Cardiac fibroblast (primary cell): ENCODE results near the gene CFAP52.
A peak's percentile ranks its signal among the peaks of the same experiment; 100 is the strongest.

ENCODE experiments used
- DNase-seq, 2 donors: peaks; one replicate each; pipeline versions ENCODE4 v3.0.0 to v3.0.0-alpha.2; 2010; ENCODE audit warnings: low read depth in 2 of 2
- H3K4me3 ChIP-seq, 2 donors: replicated peaks in 1 of 2; 1 replicate in 1 of 2; 2 replicates in 1 of 2; pipeline ENCODE4 v1.5.1; 2011; ENCODE audit warnings: low read depth in 2 of 2, low read length in 2 of 2, mild to moderate bottlenecking in 2 of 2, moderate library complexity in 1 of 2
- CTCF ChIP-seq: IDR thresholded peaks from one replicate; pipeline ENCODE4 v1.5.1; 2011; ENCODE audit warnings: low read depth, mild to moderate bottlenecking, low read length, inconsistent platforms

Gene CFAP52

DNA sequence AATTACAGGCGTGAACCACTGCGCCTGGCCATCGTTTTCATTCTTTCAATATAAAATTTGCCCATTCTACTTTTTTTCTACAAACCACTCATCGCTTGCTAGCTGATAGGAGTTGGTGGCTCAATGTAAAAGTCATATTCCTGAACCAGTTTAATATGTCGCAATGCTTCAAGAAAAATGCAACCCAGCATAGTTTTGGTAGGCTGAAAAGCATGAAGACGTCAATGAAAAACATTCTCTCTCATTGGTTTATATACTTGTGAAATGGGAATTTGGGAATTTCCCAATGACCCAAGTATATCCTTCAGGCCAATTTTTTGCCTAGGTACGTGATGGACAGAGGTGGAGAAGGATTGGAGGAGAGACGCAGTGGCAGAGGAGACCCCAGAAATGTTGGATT is 95.8 kb downstream of the CFAP52 start:
- TF ChIP-seq CTCF: no peak

DNA sequence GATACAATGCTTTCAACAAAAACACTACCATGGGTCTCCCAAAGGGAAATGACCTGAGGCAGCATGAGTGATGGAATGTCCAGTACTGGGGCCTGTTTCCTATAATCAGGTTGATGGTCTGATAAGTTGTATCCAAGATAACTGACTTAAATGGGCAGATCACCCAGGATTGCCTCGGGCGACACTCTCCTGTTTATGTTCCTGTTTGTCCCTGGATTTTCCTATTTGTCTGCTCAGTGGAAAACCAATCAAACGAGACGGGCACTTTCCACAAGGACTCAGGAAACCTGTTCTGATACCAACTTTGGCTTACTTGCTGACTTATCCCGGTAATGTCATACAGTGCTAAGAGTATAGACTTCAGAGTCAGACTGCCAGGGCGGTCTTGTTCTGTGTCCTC is 96.2 kb downstream of the CFAP52 start:
- DNase-seq: no peak
- no peak overlapping the region for H3K4me3 ChIP-seq
- no peak for TF ChIP-seq CTCF

More for the DNA sequence above, 95.8 kb downstream of the CFAP52 start:
- no peak for DNase-seq
- no peak overlapping the region for H3K4me3 ChIP-seq

DNA sequence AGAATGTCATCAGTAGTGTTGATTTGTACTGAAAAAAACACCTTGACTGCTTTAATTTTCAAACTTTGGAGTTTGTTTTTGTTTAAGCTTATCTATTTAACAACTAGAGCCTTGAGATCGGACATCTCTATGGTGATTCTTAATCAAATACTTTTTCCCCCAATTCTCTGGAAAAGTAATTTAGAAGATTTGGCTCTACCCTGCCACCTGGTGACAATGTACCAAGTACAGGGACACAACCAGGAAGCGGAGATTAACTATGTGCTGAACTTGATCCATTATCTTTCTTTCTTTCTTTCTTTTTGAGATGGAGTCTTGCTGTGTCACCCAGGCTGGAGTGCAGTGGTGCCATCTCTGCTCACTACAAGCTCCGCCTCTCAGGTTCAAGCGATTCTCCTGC is 99.6 kb downstream of the CFAP52 start:
- no peak overlapping the region for H3K4me3 ChIP-seq
- no peak for DNase-seq
- TF ChIP-seq CTCF: no peak

DNA sequence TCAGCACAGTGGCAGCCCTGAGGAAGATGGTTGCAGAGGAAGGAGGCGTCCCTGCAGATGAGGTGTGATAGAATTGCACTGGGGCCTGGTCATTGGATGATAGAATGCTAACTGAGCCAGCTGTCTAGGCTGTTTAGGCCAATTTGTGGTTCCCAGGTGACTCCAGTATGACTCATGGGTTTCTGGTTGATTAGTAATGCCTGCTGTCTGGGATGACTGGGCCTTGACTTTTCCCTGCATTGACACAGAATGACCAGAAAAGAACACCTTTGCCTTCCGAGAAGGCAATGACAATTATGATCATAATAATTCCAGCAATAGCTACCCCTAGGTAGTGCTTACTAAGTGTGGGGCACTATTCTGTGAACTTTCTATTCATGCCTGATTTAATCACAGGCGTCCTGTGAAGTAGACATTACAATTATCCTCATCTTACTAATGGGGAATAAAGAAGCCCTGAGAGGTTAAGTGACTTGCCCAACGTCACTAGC is 100.4 kb downstream of the CFAP52 start:
- TF ChIP-seq CTCF: no peak
- DNase-seq: peak in 1 of 2 donors; percentile 50

GRCh38 chr17:9677411-9677810 is 101.0 kb downstream of the CFAP52 start:
- no peak overlapping the region for H3K4me3 ChIP-seq

More for the DNA sequence above, 100.4 kb downstream of the CFAP52 start:
- H3K4me3 ChIP-seq: no peak overlapping the region

DNA sequence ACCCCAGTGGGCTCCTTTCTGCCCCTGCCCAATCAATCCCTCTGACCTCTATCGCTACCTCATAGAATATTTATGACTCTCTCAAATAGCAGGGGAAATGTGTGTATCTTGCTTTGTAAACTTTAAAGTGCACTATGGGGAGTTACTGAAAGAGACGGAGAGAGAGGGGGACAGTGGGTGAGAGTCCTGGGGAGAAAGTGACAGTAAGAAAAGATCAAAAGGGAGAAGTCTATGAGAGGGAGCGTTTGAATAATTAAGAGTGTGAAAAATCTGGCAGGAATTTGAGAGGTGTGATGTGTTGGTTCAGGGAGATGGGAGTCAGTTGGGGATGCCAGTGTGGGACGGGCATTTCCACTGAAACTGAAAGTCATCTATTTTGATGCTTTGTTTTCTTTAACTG is 101.5 kb downstream of the CFAP52 start:
- no peak for TF ChIP-seq CTCF
- no peak for DNase-seq

More at GRCh38 chr17:9677411-9677810, 101.0 kb downstream of the CFAP52 start:
- no peak for DNase-seq
- no peak for TF ChIP-seq CTCF

More for the DNA sequence above, 101.5 kb downstream of the CFAP52 start:
- no peak overlapping the region for H3K4me3 ChIP-seq
